PC-9 (cell line): Measurements from ENCODE around the gene CTU1.

ENCODE experiments used
- CTCF ChIP-seq: fragments of 200-600 bp; sonication (generic); conservative IDR thresholded peaks from 2 replicates; pipeline ENCODE4 v1.6.1; 2017; ENCODE audit warnings: mixed run types, antibody characterized with exemption, mild to moderate bottlenecking, moderate library complexity
- EZH2 ChIP-seq: fragments of 200-600 bp; sonication (generic); IDR thresholded peaks from 2 replicates; pipeline ENCODE4 v1.8.0; 2017; ENCODE audit warnings: antibody characterized with exemption, low read depth

GRCh38 chr19:51144482-51145045 is 36.4 kb upstream of the CTU1 start:
- no peak for TF ChIP-seq EZH2
- no peak for TF ChIP-seq CTCF
